Esophagus squamous epithelium (tissue), 4 donors: Measurements from ENCODE around the gene GRK6.

Experiments used
- CTCF ChIP-seq, 6 experiments: fragments of 450-650 bp in 4 of 6; fragments of 200-600 bp in 2 of 6; sonication (generic) in 2 of 6; IDR thresholded peaks; one replicate each; pipeline ENCODE4 v1.5.1; 2016 to 2019; ENCODE audit warnings: antibody characterized with exemption in 6 of 6, mild to moderate bottlenecking in 4 of 6, moderate library complexity in 4 of 6
- POLR2A ChIP-seq, 4 donors: fragments of 450-650 bp; IDR thresholded peaks; one replicate each; pipeline ENCODE4 v1.6.1; 2017; ENCODE audit warnings: antibody characterized with exemption in 4 of 4, mild to moderate bottlenecking in 4 of 4, moderate library complexity in 3 of 4

- no peak for TF ChIP-seq CTCF (IDR thresholded peaks at IDR 0.05)
- peak in 1 of 4 donors; percentile 37 for TF ChIP-seq POLR2A (IDR thresholded peaks at IDR 0.05)
These were observed 23.2 kb upstream of the GRK6 start for GRCh38 chr5:177403102-177403791.
